ENCODE results near the gene PNMT.
"Not testable (repeated sequence)": the region's sequence is repeated elsewhere in the genome, so short reads cannot be mapped to it uniquely, and the experiment has no call there.

PNMT gene

GRCh38 chr17:39696731-39697130 is 28.5 kb downstream of the PNMT start:
- no peak for DNase-seq

GRCh38 chr17:39697961-39698360 is 29.7 kb downstream of the PNMT start:
- DNase-seq = no peak

- DNase-seq = not testable (repeated sequence)
Measured at GRCh38 chr17:39699157-39699817, 31.0 kb downstream of the PNMT start.

GRCh38 chr17:39699818-39700147 is 31.5 kb downstream of the PNMT start, which contains the start of gene ERBB2:
ERBB2 (plus strand) TSS chr17:39700064; CDS start chr17:39700239, 175 bp downstream.
- no peak for DNase-seq

GRCh38 chr17:39700148-39700987 is 32.1 kb downstream of the PNMT start:
- DNase-seq = no peak

- DNase-seq = no peak
Measured at GRCh38 chr17:39701012-39701783, 32.9 kb downstream of the PNMT start.

GRCh38 chr17:39701784-39702422 is 33.6 kb downstream of the PNMT start:
- no peak for DNase-seq

GRCh38 chr17:39702901-39703893 is 34.9 kb downstream of the PNMT start:
- DNase-seq = no peak

- no peak for DNase-seq
Measured at GRCh38 chr17:39703913-39704312, 35.7 kb downstream of the PNMT start.

GRCh38 chr17:39704821-39705551 is 36.7 kb downstream of the PNMT start:
- no peak for DNase-seq

- no peak for DNase-seq
Measured at GRCh38 chr17:39705786-39706348, 37.6 kb downstream of the PNMT start.

- DNase-seq = no peak
Measured at GRCh38 chr17:39706383-39706782, 38.1 kb downstream of the PNMT start.

- DNase-seq = no peak
Measured at GRCh38 chr17:39706921-39707337, 38.7 kb downstream of the PNMT start.

GRCh38 chr17:39709319-39709997 is 41.2 kb downstream of the PNMT start:
- DNase-seq = no peak

GRCh38 chr17:39709998-39710964 is 42.0 kb downstream of the PNMT start:
- no peak for DNase-seq

- DNase-seq = not testable (repeated sequence)
Measured at GRCh38 chr17:39711071-39711470, 42.8 kb downstream of the PNMT start.

- no peak for DNase-seq
Measured at GRCh38 chr17:39711851-39712250, 43.6 kb downstream of the PNMT start.

- no peak for DNase-seq
Measured at GRCh38 chr17:39714234-39714633, 46.0 kb downstream of the PNMT start.
